Endodermal cell (in vitro differentiated cells): ENCODE data around the gene ASH1L. TPM values are rescaled to one million over a fixed set of nuclear protein-coding genes. Genes with fewer than 3 reads are reported as not detected.

ENCODE experiments used
- DNase-seq: peaks from one replicate; pipeline ENCODE4 v3.0.0-alpha.2; 2017
- H3K27ac ChIP-seq: 2 replicates; pipeline ENCODE4 v1.5.1; 2013; ENCODE audit warnings: mild to moderate bottlenecking, low read depth, low read length, moderate library complexity
- H3K27me3 ChIP-seq: 2 replicates; pipeline ENCODE4 v1.6.1; 2013; ENCODE audit warnings: mild to moderate bottlenecking, low read length, moderate library complexity; ENCODE audit not compliant: insufficient read depth, control insufficient read depth, poor library complexity, severe bottlenecking
- H3K36me3 ChIP-seq: 2 replicates; pipeline ENCODE4 v1.7.0; 2013; ENCODE audit warnings: mild to moderate bottlenecking, low read length, moderate library complexity; ENCODE audit not compliant: control insufficient read depth, insufficient read depth
- H3K4me1 ChIP-seq: one replicate; pipeline ENCODE4 v1.7.0; 2013; ENCODE audit warnings: low read length; ENCODE audit not compliant: control insufficient read depth, insufficient read depth
- H3K4me3 ChIP-seq: 2 replicates; pipeline ENCODE4 v1.5.1; 2013; ENCODE audit warnings: mild to moderate bottlenecking, low read length, moderate library complexity
- H3K9ac ChIP-seq: 2 replicates; pipeline ENCODE4 v1.6.1; 2013; ENCODE audit warnings: mild to moderate bottlenecking, low read length, moderate library complexity; ENCODE audit not compliant: poor library complexity, severe bottlenecking; ENCODE audit errors: extremely low read depth
- H3K9me3 ChIP-seq: 2 replicates; pipeline ENCODE4 v1.6.1; 2013; ENCODE audit warnings: mild to moderate bottlenecking, low read length, moderate library complexity; ENCODE audit not compliant: control insufficient read depth
- H3K27ac Mint-ChIP-seq: 2 replicates; pipeline ENCODE4 v1.8.0; 2020; ENCODE audit warnings: mixed read lengths
- H3K27me3 Mint-ChIP-seq: 2 replicates; pipeline ENCODE4 v1.8.0; 2021; ENCODE audit warnings: mild to moderate bottlenecking, mixed read lengths; ENCODE audit not compliant: insufficient read depth
- H3K36me3 Mint-ChIP-seq: 2 replicates; pipeline ENCODE4 v1.8.0; 2020; ENCODE audit warnings: low read depth, mixed read lengths
- H3K4me1 Mint-ChIP-seq: 2 replicates; pipeline ENCODE4 v1.8.0; 2020; ENCODE audit warnings: mixed read lengths
- H3K4me3 Mint-ChIP-seq: 2 replicates; pipeline ENCODE4 v1.8.0; 2020; ENCODE audit warnings: mild to moderate bottlenecking, moderate library complexity, mixed read lengths
- H3K9me3 Mint-ChIP-seq: 2 replicates; pipeline ENCODE4 v1.8.0; 2020; ENCODE audit warnings: mild to moderate bottlenecking, mixed read lengths
- WGBS, 2 experiments: methylation state at CpG; one replicate each; pipeline versions ENCODE4 v1.1.5 to v1.1.7; 2013; ENCODE audit warnings: missing lambda C conversion rate in 2 of 2, mixed read lengths in 1 of 2; ENCODE audit not compliant: insufficient coverage in 1 of 2, insufficient read length in 1 of 2; 5-methylcytosine and 5-hydroxymethylcytosine counted together
- total RNA-seq, 2 donors: library from RNA; stranded (reverse); fragmentation: NEBNext Ultra II Directional in 1 of 2; extraction: Animal tissue kit (Norgen Biotek cat#: 25700) in 1 of 2; gene quantifications; 2 replicates in 1 of 2; 3 replicates in 1 of 2; pipeline ENCODE4 v1.2.1, GENCODE V29; 2021
- TF ChIP-seq, protein P1 (sequence below): fragments of 200-600 bp; sonication (generic); conservative IDR thresholded peaks from 2 replicates; pipeline ENCODE4 v1.5.0; 2021; ENCODE audit warnings: antibody characterized with exemption, mild to moderate bottlenecking

The ASH1L gene
- total RNA-seq, 2 donors from 2014 or later, result 34.5 to 37.0 TPM

DNA sequence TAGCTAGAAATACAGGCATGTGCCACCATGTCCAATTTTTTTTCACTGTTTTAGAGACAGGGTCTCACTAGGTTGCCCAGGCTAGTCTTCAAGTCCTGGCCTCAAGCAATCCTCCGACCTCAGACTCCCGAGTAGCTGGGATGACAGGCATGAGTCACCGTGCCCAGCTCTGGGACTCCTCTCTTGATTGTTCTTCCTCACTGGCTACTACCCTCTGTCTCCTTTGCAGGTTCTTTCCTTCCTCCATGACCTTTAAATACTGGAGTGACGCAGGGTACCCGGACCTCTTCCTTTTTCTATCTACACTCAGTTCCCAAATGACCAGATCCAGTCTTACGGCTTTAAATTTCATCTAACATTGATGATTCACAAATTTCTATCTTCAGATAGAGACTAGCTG is 34.9 kb downstream of the ASH1L start:
- WGBS, 2 experiments, result 94 to 96% methylated on average over 4 to 6 of the region's 6 CpGs
- Mint-ChIP-seq H3K4me3 (no peak overlapping the region), H3K27me3 (no peaks in the 10 kb centered on the region), H3K27ac (no peak overlapping the region), H3K4me1 (peaks cover 1% of the 10 kb centered on the region), H3K9me3 (no peaks in the 10 kb centered on the region), H3K36me3 (peaks cover 3% of the 10 kb centered on the region)
- Histone ChIP-seq H3K9ac (no peak overlapping the region), H3K4me1 (no peaks in the 10 kb centered on the region), H3K9me3 (no peaks in the 10 kb centered on the region), H3K4me3 (no peak overlapping the region), H3K27ac (no peak overlapping the region), H3K36me3 (no peaks in the 10 kb centered on the region), H3K27me3 (no peaks in the 10 kb centered on the region)
- peak; percentile 45 for DNase-seq
- TF ChIP-seq, protein P1, sequence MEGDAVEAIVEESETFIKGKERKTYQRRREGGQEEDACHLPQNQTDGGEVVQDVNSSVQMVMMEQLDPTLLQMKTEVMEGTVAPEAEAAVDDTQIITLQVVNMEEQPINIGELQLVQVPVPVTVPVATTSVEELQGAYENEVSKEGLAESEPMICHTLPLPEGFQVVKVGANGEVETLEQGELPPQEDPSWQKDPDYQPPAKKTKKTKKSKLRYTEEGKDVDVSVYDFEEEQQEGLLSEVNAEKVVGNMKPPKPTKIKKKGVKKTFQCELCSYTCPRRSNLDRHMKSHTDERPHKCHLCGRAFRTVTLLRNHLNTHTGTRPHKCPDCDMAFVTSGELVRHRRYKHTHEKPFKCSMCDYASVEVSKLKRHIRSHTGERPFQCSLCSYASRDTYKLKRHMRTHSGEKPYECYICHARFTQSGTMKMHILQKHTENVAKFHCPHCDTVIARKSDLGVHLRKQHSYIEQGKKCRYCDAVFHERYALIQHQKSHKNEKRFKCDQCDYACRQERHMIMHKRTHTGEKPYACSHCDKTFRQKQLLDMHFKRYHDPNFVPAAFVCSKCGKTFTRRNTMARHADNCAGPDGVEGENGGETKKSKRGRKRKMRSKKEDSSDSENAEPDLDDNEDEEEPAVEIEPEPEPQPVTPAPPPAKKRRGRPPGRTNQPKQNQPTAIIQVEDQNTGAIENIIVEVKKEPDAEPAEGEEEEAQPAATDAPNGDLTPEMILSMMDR, result no peak

DNA sequence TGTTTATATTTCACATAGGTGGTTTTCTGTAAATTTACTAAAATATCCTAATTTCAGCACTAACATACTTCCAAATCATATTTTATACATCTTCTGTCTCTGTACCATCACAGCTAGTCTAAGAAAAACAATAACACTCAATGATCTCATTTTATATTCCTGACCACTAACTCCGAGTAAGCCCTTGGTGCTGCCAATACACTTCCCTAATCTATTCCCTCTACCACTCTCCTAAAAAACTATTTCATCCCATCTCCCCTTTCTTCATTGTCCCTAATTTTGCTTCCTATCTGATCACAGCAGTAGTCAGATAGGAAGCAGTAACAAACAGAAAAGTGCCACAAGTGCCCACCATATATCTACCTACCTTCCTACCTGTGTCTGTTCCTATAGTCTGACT is 36.2 kb downstream of the ASH1L start:
- H3K4me1 Mint-ChIP-seq, result peaks cover 1% of the 10 kb centered on the region
- no peaks in the 10 kb centered on the region for H3K27me3 ChIP-seq
- H3K27ac Mint-ChIP-seq, result no peak overlapping the region
- TF ChIP-seq, protein P1, result no peak
- H3K4me1 ChIP-seq, result no peaks in the 10 kb centered on the region
- H3K4me3 Mint-ChIP-seq, result no peak overlapping the region
- no peak overlapping the region for H3K27ac ChIP-seq
- H3K9ac ChIP-seq, result no peak overlapping the region
- no peaks in the 10 kb centered on the region for H3K36me3 ChIP-seq
- no peak for DNase-seq
- no peaks in the 10 kb centered on the region for H3K9me3 ChIP-seq
- H3K36me3 Mint-ChIP-seq, result peaks cover 4% of the 10 kb centered on the region
- H3K9me3 Mint-ChIP-seq, result no peaks in the 10 kb centered on the region
- no peak overlapping the region for H3K4me3 ChIP-seq
- 91 to 100% methylated on average over 1 of the region's 1 CpG for WGBS, 2 experiments
- no peaks in the 10 kb centered on the region for H3K27me3 Mint-ChIP-seq

DNA sequence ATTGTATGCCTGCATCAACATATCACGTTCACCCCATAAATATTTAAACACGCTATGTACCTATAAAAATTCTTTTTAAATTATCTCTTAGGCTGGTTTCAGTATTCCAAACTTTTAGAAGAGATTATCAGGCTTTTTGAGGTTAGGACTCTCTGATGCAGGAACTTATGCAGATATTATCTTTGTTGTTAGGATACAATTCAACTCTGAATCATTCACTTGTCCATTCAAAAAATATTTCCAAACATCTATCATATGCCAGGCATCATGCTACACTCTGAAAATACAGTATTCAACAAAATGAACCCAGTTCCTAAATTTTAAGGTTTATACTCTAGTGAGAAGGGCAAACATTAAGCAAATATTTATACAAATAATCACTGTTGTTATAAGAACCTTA is 40.5 kb downstream of the ASH1L start:
- 96% methylated on average over 2 of the region's 2 CpGs; no CpG with 5 or more reads in 1 of the 2 experiments for WGBS, 2 experiments
- TF ChIP-seq, protein P1, result no peak
- Mint-ChIP-seq H3K9me3 (peaks cover under 1% of the 10 kb centered on the region), H3K4me3 (no peak overlapping the region), H3K27me3 (no peaks in the 10 kb centered on the region), H3K4me1 (no peaks in the 10 kb centered on the region), H3K27ac (no peak overlapping the region), H3K36me3 (peaks cover 23% of the 10 kb centered on the region)
- H3K27ac ChIP-seq, result no peak overlapping the region
- H3K9me3 ChIP-seq, result no peaks in the 10 kb centered on the region
- no peak overlapping the region for H3K9ac ChIP-seq
- H3K4me1 ChIP-seq, result no peaks in the 10 kb centered on the region
- no peaks in the 10 kb centered on the region for H3K27me3 ChIP-seq
- no peak for DNase-seq
- H3K4me3 ChIP-seq, result no peak overlapping the region
- H3K36me3 ChIP-seq, result peaks cover 10% of the 10 kb centered on the region
